Mesothelial cell of epicardium (in vitro differentiated cells): Measurements from ENCODE around the gene RALGDS. TPM values are rescaled to one million over a fixed set of nuclear protein-coding genes. Genes with fewer than 3 reads are reported as not detected.

Experiments used
- DNase-seq, 2 experiments: peaks; one replicate each; pipeline ENCODE4 v3.0.0; 2021; ENCODE audit warnings: low spot score in 2 of 2; ENCODE audit not compliant: unreplicated experiment in 2 of 2
- H3K27ac Mint-ChIP-seq: 2 replicates; pipeline ENCODE4 v1.8.0; 2021; ENCODE audit warnings: mixed read lengths
- H3K27me3 Mint-ChIP-seq: 2 replicates; pipeline ENCODE4 v1.8.0; 2021; ENCODE audit warnings: low read depth, mixed read lengths
- H3K36me3 Mint-ChIP-seq: 2 replicates; pipeline ENCODE4 v1.8.0; 2021; ENCODE audit warnings: mixed read lengths
- H3K4me1 Mint-ChIP-seq: 2 replicates; pipeline ENCODE4 v1.8.0; 2021; ENCODE audit warnings: mixed read lengths
- H3K4me3 Mint-ChIP-seq: 2 replicates; pipeline ENCODE4 v1.8.0; 2021; ENCODE audit warnings: mild to moderate bottlenecking, moderate library complexity, mixed read lengths
- H3K9me3 Mint-ChIP-seq: 2 replicates; pipeline ENCODE4 v1.8.0; 2021; ENCODE audit warnings: mixed read lengths
- CTCF ChIP-seq: fragments of 200-600 bp; sonication (generic); IDR thresholded peaks from one replicate; pipeline ENCODE4 v1.5.0; 2021; ENCODE audit warnings: antibody characterized with exemption; ENCODE audit not compliant: unreplicated experiment
- total RNA-seq: library from RNA; stranded (reverse); gene quantifications from 3 replicates; pipeline ENCODE4 v1.2.1, GENCODE V29; 2021

RALGDS gene
- total RNA-seq, 1 donor from 2014 or later = 83.5 TPM

- TF ChIP-seq CTCF = no peak
- DNase-seq = no peak
- H3K4me3 Mint-ChIP-seq = no peak overlapping the region
- H3K4me1 Mint-ChIP-seq = peaks cover 22% of the 10 kb centered on the region
- H3K27ac Mint-ChIP-seq = no peak overlapping the region
- H3K9me3 Mint-ChIP-seq = no peaks in the 10 kb centered on the region
- no peaks in the 10 kb centered on the region for H3K27me3 Mint-ChIP-seq
- peaks cover 1% of the 10 kb centered on the region for H3K36me3 Mint-ChIP-seq
Measured at GRCh38 chr9:133125941-133126696, 5.1 kb upstream of the RALGDS start.

- no peaks in the 10 kb centered on the region for H3K9me3 Mint-ChIP-seq
- TF ChIP-seq CTCF = no peak
- no peaks in the 10 kb centered on the region for H3K27me3 Mint-ChIP-seq
- H3K36me3 Mint-ChIP-seq = peaks cover 1% of the 10 kb centered on the region
- peaks cover 28% of the 10 kb centered on the region for H3K4me1 Mint-ChIP-seq
- no peak overlapping the region for H3K4me3 Mint-ChIP-seq
- no peak for DNase-seq
- H3K27ac Mint-ChIP-seq = no peak overlapping the region
Measured at GRCh38 chr9:133124907-133125275, 3.9 kb upstream of the RALGDS start.

GRCh38 chr9:133124123-133124906, 3.3 kb upstream of the RALGDS start:
- Mint-ChIP-seq H3K4me1 (peaks cover 34% of the 10 kb centered on the region), H3K36me3 (peaks cover 1% of the 10 kb centered on the region), H3K27me3 (no peaks in the 10 kb centered on the region), H3K9me3 (no peaks in the 10 kb centered on the region), H3K27ac (peak overlapping the region; percentile 24), H3K4me3 (no peak overlapping the region)
- TF ChIP-seq CTCF = no peak
- DNase-seq = no peak

GRCh38 chr9:133122935-133123611, 2.0 kb upstream of the RALGDS start:
- Mint-ChIP-seq H3K9me3 (no peaks in the 10 kb centered on the region), H3K27me3 (no peaks in the 10 kb centered on the region), H3K36me3 (peaks cover 1% of the 10 kb centered on the region), H3K4me1 (peaks cover 45% of the 10 kb centered on the region), H3K27ac (peak overlapping the region; percentile 64), H3K4me3 (no peak overlapping the region)
- no peak for DNase-seq
- TF ChIP-seq CTCF = no peak

- no peaks in the 10 kb centered on the region for H3K27me3 Mint-ChIP-seq
- no peak for DNase-seq
- H3K36me3 Mint-ChIP-seq = peaks cover under 1% of the 10 kb centered on the region
- no peak for TF ChIP-seq CTCF
- no peak overlapping the region for H3K4me3 Mint-ChIP-seq
- H3K27ac Mint-ChIP-seq = peak overlapping the region; percentile 64
- H3K9me3 Mint-ChIP-seq = no peaks in the 10 kb centered on the region
- H3K4me1 Mint-ChIP-seq = peaks cover 50% of the 10 kb centered on the region
Measured at GRCh38 chr9:133122605-133122934, 1.5 kb upstream of the RALGDS start.
